ENCODE data around the gene SORCS3.

Gene SORCS3

DNA sequence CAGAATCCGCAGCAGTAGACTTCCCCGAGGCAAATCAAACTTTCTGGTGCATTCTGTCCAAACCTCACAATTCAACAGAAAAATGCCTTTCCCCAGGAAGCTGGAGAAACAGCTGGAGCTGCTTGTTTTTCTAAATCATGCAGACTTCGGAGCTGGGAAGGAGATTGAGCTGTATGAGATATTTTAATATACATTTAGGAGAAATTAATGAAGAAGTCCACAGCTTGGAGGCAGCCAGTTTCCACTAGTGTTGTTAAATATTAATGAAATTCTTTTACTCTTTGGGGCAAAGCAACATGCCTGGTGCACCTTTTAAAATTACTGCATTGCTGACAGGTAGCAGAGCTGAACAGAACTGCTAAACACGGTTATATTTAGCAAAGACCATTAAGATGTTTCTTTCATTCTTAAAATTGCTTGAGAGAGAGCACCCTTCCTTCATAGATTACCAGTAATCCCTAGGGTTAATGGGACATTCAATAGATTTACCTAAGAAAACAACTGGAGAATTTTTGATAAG lies 566.4 kb downstream of the SORCS3 start:
- no peaks in the 10 kb centered on the region for H3K9me3 ChIP-seq (replicated peaks; ENCODE audit: insufficient read depth, low read length)
- no peaks in the 10 kb centered on the region for H4K20me1 ChIP-seq (ENCODE audit: insufficient read depth, low read length)
- H3F3A ChIP-seq (ENCODE audit: insufficient read depth, low read length), result no peaks in the 10 kb centered on the region
- DNase-seq, result no peak
- TF ChIP-seq EZH2phosphoT487 (IDR thresholded peaks at IDR 0.05; ENCODE audit: low read length), result no peak
- no peak for TF ChIP-seq CTCF (IDR thresholded peaks at IDR 0.05; ENCODE audit: low read length)
- no peak for TF ChIP-seq EZH2 (optimal IDR thresholded peaks at IDR 0.05; ENCODE audit: low read depth, low read length)
- H3K9ac ChIP-seq (ENCODE audit: low read length), result no peak overlapping the region
- H3K9me2 ChIP-seq (replicated peaks; ENCODE audit: insufficient read depth, low read length), result no peaks in the 10 kb centered on the region
- H2AFZ ChIP-seq (ENCODE audit: low read length), result no peak overlapping the region
- H3K4me3 ChIP-seq (ENCODE audit: low read length), result no peak overlapping the region
- no peak overlapping the region for H3K4me2 ChIP-seq (ENCODE audit: low read depth, low read length)
- no peak overlapping the region for H3K27ac ChIP-seq (ENCODE audit: low read length)
- H3K79me2 ChIP-seq (ENCODE audit: low read length), result no peaks in the 10 kb centered on the region
- no peaks in the 10 kb centered on the region for H3K27me3 ChIP-seq (replicated peaks; ENCODE audit: insufficient read depth, low read length)
- H3K36me3 ChIP-seq (replicated peaks; ENCODE audit: insufficient read depth, low read length), result no peaks in the 10 kb centered on the region
- H3K4me1 ChIP-seq (ENCODE audit: low read length), result no peaks in the 10 kb centered on the region

DNA sequence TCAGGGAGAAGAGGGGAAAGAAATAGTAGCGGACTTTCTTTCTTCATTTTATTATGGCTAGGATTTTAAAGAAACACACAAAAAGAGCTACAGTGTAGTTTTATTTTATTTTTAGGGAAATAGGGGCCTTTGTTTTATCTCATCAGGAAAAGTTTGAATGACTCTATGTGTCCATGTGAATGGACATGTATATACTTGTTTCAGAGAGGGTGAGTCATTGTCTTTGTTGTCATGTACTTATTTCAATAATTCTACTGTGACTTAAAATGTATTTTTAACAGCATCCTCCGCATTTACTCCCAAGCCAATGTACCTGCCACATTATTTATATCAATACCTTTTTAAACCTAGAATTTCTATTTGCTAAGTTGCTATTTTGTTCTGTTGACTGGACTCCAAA lies 569.5 kb downstream of the SORCS3 start:
- TF ChIP-seq EZH2 (optimal IDR thresholded peaks at IDR 0.05; ENCODE audit: low read depth, low read length), result no peak
- no peak for TF ChIP-seq CTCF (IDR thresholded peaks at IDR 0.05; ENCODE audit: low read length)
- TF ChIP-seq EZH2phosphoT487 (IDR thresholded peaks at IDR 0.05; ENCODE audit: low read length), result no peak
- Histone ChIP-seq H3K36me3 (replicated peaks; ENCODE audit: insufficient read depth, low read length) (no peaks in the 10 kb centered on the region), H3K27ac (ENCODE audit: low read length) (no peak overlapping the region), H3K27me3 (replicated peaks; ENCODE audit: insufficient read depth, low read length) (no peaks in the 10 kb centered on the region), H3K9ac (ENCODE audit: low read length) (no peak overlapping the region), H3K4me2 (ENCODE audit: low read depth, low read length) (no peak overlapping the region), H3K4me1 (ENCODE audit: low read length) (no peaks in the 10 kb centered on the region), H2AFZ (ENCODE audit: low read length) (no peak overlapping the region), H3K4me3 (ENCODE audit: low read length) (no peak overlapping the region), H3F3A (ENCODE audit: insufficient read depth, low read length) (no peaks in the 10 kb centered on the region), H3K79me2 (ENCODE audit: low read length) (no peaks in the 10 kb centered on the region), H3K9me3 (replicated peaks; ENCODE audit: insufficient read depth, low read length) (no peaks in the 10 kb centered on the region), H4K20me1 (ENCODE audit: insufficient read depth, low read length) (no peaks in the 10 kb centered on the region), H3K9me2 (replicated peaks; ENCODE audit: insufficient read depth, low read length) (no peaks in the 10 kb centered on the region)
- DNase-seq, result no peak

GRCh38 chr10:105237685-105238084 lies 596.6 kb downstream of the SORCS3 start:
- Histone ChIP-seq H3K9ac (ENCODE audit: low read length) (no peak overlapping the region), H3K9me2 (replicated peaks; ENCODE audit: insufficient read depth, low read length) (no peaks in the 10 kb centered on the region), H3K9me3 (replicated peaks; ENCODE audit: insufficient read depth, low read length) (no peaks in the 10 kb centered on the region), H3K79me2 (ENCODE audit: low read length) (no peaks in the 10 kb centered on the region), H2AFZ (ENCODE audit: low read length) (no peak overlapping the region), H3K4me2 (ENCODE audit: low read depth, low read length) (no peak overlapping the region), H3K4me1 (ENCODE audit: low read length) (no peaks in the 10 kb centered on the region), H3K4me3 (ENCODE audit: low read length) (no peak overlapping the region), H3K27me3 (replicated peaks; ENCODE audit: insufficient read depth, low read length) (no peaks in the 10 kb centered on the region), H3F3A (ENCODE audit: insufficient read depth, low read length) (no peaks in the 10 kb centered on the region), H4K20me1 (ENCODE audit: insufficient read depth, low read length) (no peaks in the 10 kb centered on the region), H3K27ac (ENCODE audit: low read length) (no peak overlapping the region), H3K36me3 (replicated peaks; ENCODE audit: insufficient read depth, low read length) (no peaks in the 10 kb centered on the region)
- no peak for DNase-seq
- no peak for TF ChIP-seq CTCF (IDR thresholded peaks at IDR 0.05; ENCODE audit: low read length)
- no peak for TF ChIP-seq EZH2phosphoT487 (IDR thresholded peaks at IDR 0.05; ENCODE audit: low read length)

Data from MM.1S (cell line).